ENCODE data around the gene BNC2.

DNA sequence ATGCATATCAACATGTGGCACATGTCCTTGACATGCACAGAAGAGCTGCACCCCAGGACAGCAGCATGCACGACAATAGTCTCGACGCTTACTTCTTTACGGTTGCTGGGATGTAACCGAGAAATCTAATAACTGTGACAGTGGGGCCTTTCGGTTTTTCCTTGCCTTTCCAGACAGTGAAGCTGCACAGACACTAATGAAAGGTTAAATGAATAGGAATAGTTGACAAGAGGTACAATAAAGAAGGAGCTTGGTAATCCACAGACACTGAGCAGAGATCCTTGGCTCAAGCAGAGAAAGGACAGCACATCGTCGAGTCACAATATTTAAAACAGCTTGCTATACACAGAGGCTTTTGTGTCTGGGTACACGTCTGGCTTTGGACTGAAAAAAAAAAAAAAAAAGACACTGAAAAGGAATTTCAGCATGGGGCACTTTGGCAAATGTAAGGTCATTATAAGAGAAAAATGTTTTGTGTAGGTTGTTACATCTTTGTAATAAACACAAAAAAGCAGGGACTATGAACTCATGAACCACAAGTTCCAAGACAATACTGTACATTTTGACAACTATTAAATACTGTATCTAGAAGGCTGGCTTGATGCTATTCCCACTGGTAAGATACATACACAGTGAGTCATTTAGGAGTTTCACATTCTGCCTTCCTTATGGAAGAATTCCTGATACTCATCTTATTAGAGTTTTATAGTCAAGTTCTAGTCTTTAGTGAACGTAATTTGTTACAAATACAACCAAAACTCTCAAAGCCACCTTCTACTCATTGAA, 5.6 kb downstream of the BNC2 start:
- TF ChIP-seq, protein P1, sequence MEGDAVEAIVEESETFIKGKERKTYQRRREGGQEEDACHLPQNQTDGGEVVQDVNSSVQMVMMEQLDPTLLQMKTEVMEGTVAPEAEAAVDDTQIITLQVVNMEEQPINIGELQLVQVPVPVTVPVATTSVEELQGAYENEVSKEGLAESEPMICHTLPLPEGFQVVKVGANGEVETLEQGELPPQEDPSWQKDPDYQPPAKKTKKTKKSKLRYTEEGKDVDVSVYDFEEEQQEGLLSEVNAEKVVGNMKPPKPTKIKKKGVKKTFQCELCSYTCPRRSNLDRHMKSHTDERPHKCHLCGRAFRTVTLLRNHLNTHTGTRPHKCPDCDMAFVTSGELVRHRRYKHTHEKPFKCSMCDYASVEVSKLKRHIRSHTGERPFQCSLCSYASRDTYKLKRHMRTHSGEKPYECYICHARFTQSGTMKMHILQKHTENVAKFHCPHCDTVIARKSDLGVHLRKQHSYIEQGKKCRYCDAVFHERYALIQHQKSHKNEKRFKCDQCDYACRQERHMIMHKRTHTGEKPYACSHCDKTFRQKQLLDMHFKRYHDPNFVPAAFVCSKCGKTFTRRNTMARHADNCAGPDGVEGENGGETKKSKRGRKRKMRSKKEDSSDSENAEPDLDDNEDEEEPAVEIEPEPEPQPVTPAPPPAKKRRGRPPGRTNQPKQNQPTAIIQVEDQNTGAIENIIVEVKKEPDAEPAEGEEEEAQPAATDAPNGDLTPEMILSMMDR (IDR thresholded peaks at IDR 0.05) = no peak
- no peak for TF ChIP-seq POLR2A (IDR thresholded peaks at IDR 0.05)
